Loucy (cell line): ENCODE measurements around the gene KCNMA1.
A peak's percentile ranks its signal among the peaks of the same experiment; 100 is the strongest.

Experiments
- H2AFZ ChIP-seq: fragments of 200-600 bp; sonication (generic); 2 replicates; pipeline ENCODE4 v1.6.0; 2016; ENCODE audit warnings: antibody characterized with exemption, mild to moderate bottlenecking, low read length, moderate library complexity
- H3F3A ChIP-seq: fragments of 200-600 bp; 2 replicates; pipeline ENCODE4 v1.6.0; 2016; ENCODE audit warnings: antibody characterized with exemption, low read depth, mild to moderate bottlenecking
- H3K27me3 ChIP-seq: fragments of 200-600 bp; sonication (generic); 2 replicates; pipeline ENCODE4 v1.6.1; 2014; ENCODE audit warnings: low read length, mild to moderate bottlenecking; ENCODE audit not compliant: insufficient read depth, poor library complexity, severe bottlenecking
- H3K36me3 ChIP-seq: fragments of 200-600 bp; sonication (generic); 2 replicates; pipeline ENCODE4 v1.6.1; 2016; ENCODE audit warnings: low read length; ENCODE audit not compliant: insufficient read depth
- H3K4me1 ChIP-seq: fragments of 200-600 bp; sonication (generic); 2 replicates; pipeline ENCODE4 v1.5.1; 2014; ENCODE audit warnings: low read length, mild to moderate bottlenecking; ENCODE audit not compliant: insufficient read depth, poor library complexity, severe bottlenecking
- H3K4me2 ChIP-seq: fragments of 200-600 bp; sonication (generic); 2 replicates; pipeline ENCODE4 v1.6.0; 2014; ENCODE audit warnings: antibody characterized with exemption, low read length, low read depth, mild to moderate bottlenecking; ENCODE audit not compliant: poor library complexity, severe bottlenecking
- H3K4me3 ChIP-seq: fragments of 200-600 bp; sonication (generic); 2 replicates; pipeline ENCODE4 v1.5.1; 2014; ENCODE audit warnings: low read length, mild to moderate bottlenecking, mixed read lengths; ENCODE audit not compliant: poor library complexity, severe bottlenecking
- H3K79me2 ChIP-seq: fragments of 200-600 bp; sonication (generic); 2 replicates; pipeline ENCODE4 v1.6.1; 2014; ENCODE audit warnings: low read length; ENCODE audit not compliant: insufficient read depth
- H3K9ac ChIP-seq: fragments of 200-600 bp; sonication (generic); 2 replicates; pipeline ENCODE4 v1.6.0; 2014; ENCODE audit warnings: mild to moderate bottlenecking, low read depth, low read length, moderate library complexity; ENCODE audit not compliant: poor library complexity, severe bottlenecking
- H3K9me2 ChIP-seq: fragments of 200-600 bp; sonication (generic); replicated peaks from 2 replicates; pipeline ENCODE4 v1.6.1; 2016; ENCODE audit warnings: low read depth, low read length, mixed read lengths
- H3K9me3 ChIP-seq: fragments of 200-600 bp; sonication (generic); 2 replicates; pipeline ENCODE4 v1.6.1; 2014; ENCODE audit warnings: mild to moderate bottlenecking, antibody characterized with exemption, low read length, low read depth; ENCODE audit not compliant: insufficient read depth
- H4K20me1 ChIP-seq: fragments of 200-600 bp; sonication (generic); 2 replicates; pipeline ENCODE4 v1.6.0; 2014; ENCODE audit warnings: antibody characterized with exemption, low read length, mild to moderate bottlenecking; ENCODE audit not compliant: insufficient read depth, poor library complexity, severe bottlenecking
- EZH2phosphoT487 ChIP-seq: fragments of 200-600 bp; IDR thresholded peaks from 2 replicates; pipeline ENCODE4 v1.6.1; 2018; ENCODE audit warnings: antibody characterized with exemption, mild to moderate bottlenecking, moderate library complexity, borderline replicate concordance
- TF ChIP-seq, protein P1 (sequence below): fragments of 200-600 bp; sonication (generic); conservative IDR thresholded peaks from 2 replicates; pipeline ENCODE4 v1.5.1; 2014; ENCODE audit warnings: mild to moderate bottlenecking, antibody characterized with exemption, low read length

KCNMA1 gene

GRCh38 chr10:77034240-77034639 lies 603.4 kb downstream of the KCNMA1 start:
- H2AFZ ChIP-seq = no peak overlapping the region
- H3K9ac ChIP-seq = no peak overlapping the region
- no peaks in the 10 kb centered on the region for H3K79me2 ChIP-seq
- H3K4me3 ChIP-seq = no peak overlapping the region
- TF ChIP-seq, protein P1, sequence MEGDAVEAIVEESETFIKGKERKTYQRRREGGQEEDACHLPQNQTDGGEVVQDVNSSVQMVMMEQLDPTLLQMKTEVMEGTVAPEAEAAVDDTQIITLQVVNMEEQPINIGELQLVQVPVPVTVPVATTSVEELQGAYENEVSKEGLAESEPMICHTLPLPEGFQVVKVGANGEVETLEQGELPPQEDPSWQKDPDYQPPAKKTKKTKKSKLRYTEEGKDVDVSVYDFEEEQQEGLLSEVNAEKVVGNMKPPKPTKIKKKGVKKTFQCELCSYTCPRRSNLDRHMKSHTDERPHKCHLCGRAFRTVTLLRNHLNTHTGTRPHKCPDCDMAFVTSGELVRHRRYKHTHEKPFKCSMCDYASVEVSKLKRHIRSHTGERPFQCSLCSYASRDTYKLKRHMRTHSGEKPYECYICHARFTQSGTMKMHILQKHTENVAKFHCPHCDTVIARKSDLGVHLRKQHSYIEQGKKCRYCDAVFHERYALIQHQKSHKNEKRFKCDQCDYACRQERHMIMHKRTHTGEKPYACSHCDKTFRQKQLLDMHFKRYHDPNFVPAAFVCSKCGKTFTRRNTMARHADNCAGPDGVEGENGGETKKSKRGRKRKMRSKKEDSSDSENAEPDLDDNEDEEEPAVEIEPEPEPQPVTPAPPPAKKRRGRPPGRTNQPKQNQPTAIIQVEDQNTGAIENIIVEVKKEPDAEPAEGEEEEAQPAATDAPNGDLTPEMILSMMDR = no peak
- no peak for TF ChIP-seq EZH2phosphoT487
- H3K36me3 ChIP-seq = no peaks in the 10 kb centered on the region
- H3K4me1 ChIP-seq = peaks cover 77% of the 10 kb centered on the region
- H4K20me1 ChIP-seq = no peaks in the 10 kb centered on the region
- H3K9me3 ChIP-seq = no peaks in the 10 kb centered on the region
- no peaks in the 10 kb centered on the region for H3K9me2 ChIP-seq
- H3F3A ChIP-seq = no peaks in the 10 kb centered on the region
- no peak overlapping the region for H3K4me2 ChIP-seq
- no peaks in the 10 kb centered on the region for H3K27me3 ChIP-seq

GRCh38 chr10:77032188-77032570 lies 605.4 kb downstream of the KCNMA1 start:
- Histone ChIP-seq H3K9ac (peak overlapping the region; percentile 1), H3F3A (no peaks in the 10 kb centered on the region), H3K4me1 (peaks cover 65% of the 10 kb centered on the region), H3K9me2 (no peaks in the 10 kb centered on the region), H3K9me3 (no peaks in the 10 kb centered on the region), H2AFZ (no peak overlapping the region), H3K36me3 (no peaks in the 10 kb centered on the region), H3K4me3 (peak overlapping the region; percentile 19), H4K20me1 (no peaks in the 10 kb centered on the region), H3K27me3 (no peaks in the 10 kb centered on the region), H3K79me2 (no peaks in the 10 kb centered on the region), H3K4me2 (peak overlapping the region; percentile 49)
- no peak for TF ChIP-seq EZH2phosphoT487
- TF ChIP-seq, protein P1 = no peak

DNA sequence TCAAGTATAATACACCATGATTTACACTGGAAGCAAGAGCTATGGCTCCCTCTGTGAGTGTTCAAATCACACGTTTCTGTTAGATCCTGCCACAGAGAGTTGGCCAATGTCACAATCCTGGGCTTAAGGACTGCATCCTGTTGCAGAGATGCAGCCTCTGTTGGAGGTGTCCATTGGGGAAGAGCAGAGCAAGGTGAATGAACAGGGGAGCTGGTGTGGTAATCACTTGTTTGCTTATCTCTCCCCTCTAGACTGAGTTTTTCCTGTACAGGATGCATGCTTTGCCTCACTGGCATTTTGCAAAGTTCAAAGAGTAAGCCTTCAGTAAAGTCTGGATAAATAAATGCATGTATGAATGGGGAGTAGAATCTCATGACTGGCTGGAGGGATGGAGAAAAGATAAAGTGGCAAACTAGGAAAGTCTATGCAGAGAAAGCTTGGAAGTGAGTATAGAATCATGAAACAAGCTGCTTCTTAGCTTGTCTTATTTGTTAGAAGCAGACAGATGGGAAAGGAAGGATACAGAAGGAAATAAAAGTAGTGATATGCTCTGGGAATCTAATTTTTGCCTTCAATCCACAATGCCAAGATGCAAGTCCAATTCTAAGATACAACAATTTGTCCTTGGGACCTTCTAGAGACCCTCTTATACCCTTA lies 605.9 kb downstream of the KCNMA1 start:
- peak overlapping the region; percentile 49 for H3K4me2 ChIP-seq
- no peaks in the 10 kb centered on the region for H4K20me1 ChIP-seq
- H3K9ac ChIP-seq = peak overlapping the region; percentile 32
- H3K4me1 ChIP-seq = peaks cover 62% of the 10 kb centered on the region
- H3F3A ChIP-seq = no peaks in the 10 kb centered on the region
- H3K9me2 ChIP-seq = no peaks in the 10 kb centered on the region
- H3K9me3 ChIP-seq = no peaks in the 10 kb centered on the region
- H3K4me3 ChIP-seq = peak overlapping the region; percentile 19
- H3K79me2 ChIP-seq = no peaks in the 10 kb centered on the region
- H3K27me3 ChIP-seq = no peaks in the 10 kb centered on the region
- H2AFZ ChIP-seq = peak overlapping the region; percentile 19; the same call in 1 of the 2 replicates
- TF ChIP-seq, protein P1 = no peak
- TF ChIP-seq EZH2phosphoT487 = no peak
- no peaks in the 10 kb centered on the region for H3K36me3 ChIP-seq
